Neutrophil (primary cell): ENCODE data around the gene TPK1.

ENCODE experiments used
- H3K27ac ChIP-seq: fragments of 200-600 bp; sonication (generic); 2 replicates; pipeline ENCODE4 v1.5.1; 2016; ENCODE audit warnings: mild to moderate bottlenecking, moderate library complexity
- H3K27me3 ChIP-seq: fragments of 200-600 bp; sonication (generic); 2 replicates; pipeline ENCODE4 v1.6.0; 2016; ENCODE audit warnings: mild to moderate bottlenecking
- H3K36me3 ChIP-seq: fragments of 200-600 bp; sonication (generic); 2 replicates; pipeline ENCODE4 v1.5.1; 2017
- H3K4me1 ChIP-seq, 2 experiments: fragments of 200-600 bp in 1 of 2; sonication (generic) in 1 of 2; 1 replicate in 1 of 2; 2 replicates in 1 of 2; pipeline versions ENCODE4 v1.5.1 to v1.6.1; 2013 to 2016; ENCODE audit warnings: low read depth in 1 of 2, low read length in 1 of 2, mild to moderate bottlenecking in 1 of 2, moderate library complexity in 1 of 2; ENCODE audit not compliant: control insufficient read depth in 1 of 2, insufficient read depth in 1 of 2
- H3K4me3 ChIP-seq, 2 experiments: fragments of 200-600 bp in 1 of 2; sonication (generic) in 1 of 2; 1 replicate in 1 of 2; 2 replicates in 1 of 2; pipeline ENCODE4 v1.5.1; 2013 to 2016; ENCODE audit warnings: low read depth in 1 of 2, low read length in 1 of 2, mild to moderate bottlenecking in 1 of 2, moderate library complexity in 1 of 2
- H3K9me3 ChIP-seq: fragments of 200-600 bp; sonication (generic); 2 replicates; pipeline ENCODE4 v1.5.1; 2016
- CTCF ChIP-seq: fragments of 200-600 bp; sonication (generic); IDR thresholded peaks from 2 replicates; pipeline ENCODE4 v1.5.1; 2016; ENCODE audit warnings: antibody characterized with exemption

TPK1 gene

GRCh38 chr7:144487901-144488300 is 348.0 kb downstream of the TPK1 start:
- Histone ChIP-seq H3K27ac (no peak overlapping the region), H3K27me3 (no peaks in the 10 kb centered on the region)
- no peak for TF ChIP-seq CTCF

GRCh38 chr7:144484445-144484844 is 351.4 kb downstream of the TPK1 start:
- Histone ChIP-seq H3K4me1 (no peaks in the 10 kb centered on the region), H3K36me3 (no peaks in the 10 kb centered on the region), H3K27ac (no peak overlapping the region), H3K4me3 (no peak overlapping the region), H3K9me3 (no peaks in the 10 kb centered on the region), H3K27me3 (no peaks in the 10 kb centered on the region)
- TF ChIP-seq CTCF: no peak

More at GRCh38 chr7:144487901-144488300, 348.0 kb downstream of the TPK1 start:
- H3K9me3 ChIP-seq: no peaks in the 10 kb centered on the region
- H3K4me1 ChIP-seq: no peaks in the 10 kb centered on the region
- H3K36me3 ChIP-seq: no peaks in the 10 kb centered on the region
- no peak overlapping the region for H3K4me3 ChIP-seq

- H3K27me3 ChIP-seq: no peaks in the 10 kb centered on the region
- no peak overlapping the region for H3K4me3 ChIP-seq
- no peaks in the 10 kb centered on the region for H3K4me1 ChIP-seq
- no peaks in the 10 kb centered on the region for H3K9me3 ChIP-seq
- H3K27ac ChIP-seq: no peak overlapping the region
- no peak for TF ChIP-seq CTCF
- no peaks in the 10 kb centered on the region for H3K36me3 ChIP-seq
Observed at GRCh38 chr7:144483189-144483588, 352.7 kb downstream of the TPK1 start.

GRCh38 chr7:144481833-144482232 is 354.0 kb downstream of the TPK1 start:
- H3K4me1 ChIP-seq: no peaks in the 10 kb centered on the region
- TF ChIP-seq CTCF: no peak

GRCh38 chr7:144477348-144477747 is 358.5 kb downstream of the TPK1 start:
- Histone ChIP-seq H3K4me3 (no peak overlapping the region), H3K4me1 (no peaks in the 10 kb centered on the region), H3K27ac (no peak overlapping the region), H3K36me3 (no peaks in the 10 kb centered on the region), H3K27me3 (no peaks in the 10 kb centered on the region), H3K9me3 (no peaks in the 10 kb centered on the region)
- TF ChIP-seq CTCF: no peak

More at GRCh38 chr7:144481833-144482232, 354.0 kb downstream of the TPK1 start:
- H3K4me3 ChIP-seq: no peak overlapping the region
- no peaks in the 10 kb centered on the region for H3K9me3 ChIP-seq
- no peaks in the 10 kb centered on the region for H3K27me3 ChIP-seq
- H3K27ac ChIP-seq: no peak overlapping the region
- H3K36me3 ChIP-seq: no peaks in the 10 kb centered on the region
